GM23338 (cell line): ENCODE measurements around the gene LHFPL4. TPM values are rescaled to one million over a fixed set of nuclear protein-coding genes. Genes with fewer than 3 reads are reported as not detected.

Experiments used
- ATAC-seq: fragments of 200-7000 bp; cut with Tn5 transposase; 3 replicates; pipeline ENCODE4 v1.9.1; 2020
- DNase-seq: peaks from one replicate; pipeline ENCODE4 v3.0.0-alpha.2; 2015; ENCODE audit warnings: low spot score
- H2AFZ ChIP-seq: fragments of 200-600 bp; sonication (generic); 2 replicates; pipeline ENCODE4 v1.8.0; 2016; ENCODE audit warnings: antibody characterized with exemption, mild to moderate bottlenecking, moderate library complexity
- H3F3A ChIP-seq: fragments of 200-600 bp; sonication (generic); replicated peaks from 2 replicates; pipeline ENCODE4 v1.8.0; 2017; ENCODE audit warnings: antibody characterized with exemption, mixed run types, low read depth
- H3K27ac ChIP-seq: fragments of 200-600 bp; sonication (generic); 2 replicates; pipeline ENCODE4 v1.6.1; 2016; ENCODE audit warnings: low read depth
- H3K27me3 ChIP-seq: fragments of 200-600 bp; sonication (generic); 2 replicates; pipeline ENCODE4 v1.8.0; 2016; ENCODE audit warnings: mild to moderate bottlenecking, mixed run types, moderate library complexity; ENCODE audit not compliant: insufficient read depth
- H3K36me3 ChIP-seq: fragments of 200-600 bp; sonication (generic); 2 replicates; pipeline ENCODE4 v1.8.0; 2016; ENCODE audit warnings: mild to moderate bottlenecking; ENCODE audit not compliant: insufficient read depth
- H3K4me1 ChIP-seq: fragments of 200-600 bp; sonication (generic); 2 replicates; pipeline ENCODE4 v1.8.0; 2016; ENCODE audit warnings: mild to moderate bottlenecking, moderate library complexity; ENCODE audit not compliant: insufficient read depth
- H3K4me2 ChIP-seq: fragments of 200-600 bp; sonication (generic); 2 replicates; pipeline ENCODE4 v1.7.1; 2017; ENCODE audit warnings: mixed run types
- H3K4me3 ChIP-seq: fragments of 200-600 bp; sonication (generic); 2 replicates; pipeline ENCODE4 v1.6.1; 2016; ENCODE audit warnings: mixed run types
- H3K79me2 ChIP-seq: fragments of 200-600 bp; sonication (generic); replicated peaks from 2 replicates; pipeline ENCODE4 v1.8.0; 2017; ENCODE audit warnings: mild to moderate bottlenecking; ENCODE audit not compliant: insufficient read depth
- H3K9me2 ChIP-seq: fragments of 200-600 bp; sonication (generic); 2 replicates; pipeline ENCODE4 v1.8.0; 2017; ENCODE audit not compliant: insufficient read depth
- H4K20me1 ChIP-seq: fragments of 200-600 bp; sonication (generic); replicated peaks from 2 replicates; pipeline ENCODE4 v1.8.0; 2017; ENCODE audit warnings: mild to moderate bottlenecking; ENCODE audit not compliant: insufficient read depth
- H3K27ac Mint-ChIP-seq: 2 replicates; pipeline ENCODE4 v1.8.0; 2020; ENCODE audit warnings: inconsistent platforms, mild to moderate bottlenecking, moderate library complexity, mixed read lengths
- H3K27me3 Mint-ChIP-seq: 3 replicates; pipeline ENCODE4 v1.8.0; 2022; ENCODE audit warnings: low read depth, mild to moderate bottlenecking, moderate library complexity, mixed read lengths, inconsistent platforms; ENCODE audit not compliant: insufficient read depth, poor library complexity
- H3K36me3 Mint-ChIP-seq: 3 replicates; pipeline ENCODE4 v1.8.0; 2021; ENCODE audit warnings: low read depth, mild to moderate bottlenecking, inconsistent platforms, moderate library complexity, mixed read lengths
- H3K4me1 Mint-ChIP-seq: 3 replicates; pipeline ENCODE4 v1.8.0; 2020; ENCODE audit warnings: mild to moderate bottlenecking, inconsistent platforms, mixed read lengths
- H3K4me3 Mint-ChIP-seq: 3 replicates; pipeline ENCODE4 v1.8.0; 2021; ENCODE audit warnings: moderate library complexity, mild to moderate bottlenecking, inconsistent platforms, mixed read lengths
- H3K9me3 Mint-ChIP-seq: 3 replicates; pipeline ENCODE4 v1.8.0; 2020; ENCODE audit warnings: moderate library complexity, mild to moderate bottlenecking, inconsistent platforms, mixed read lengths
- CREB1 ChIP-seq: fragments of 250-450 bp; sonication (Bioruptor Pico); IDR thresholded peaks from 2 replicates; pipeline ENCODE4 v1.5.0; 2020; ENCODE audit warnings: low read depth, mild to moderate bottlenecking, moderate library complexity
- ETS1 ChIP-seq: IDR thresholded peaks from 2 replicates; pipeline ENCODE4 v1.6.1; 2016; ENCODE audit warnings: antibody characterized with exemption
- EZH2 ChIP-seq: fragments of 200-600 bp; sonication (generic); IDR thresholded peaks from one replicate; pipeline ENCODE4 v1.8.0; 2017; ENCODE audit warnings: antibody characterized with exemption, mild to moderate bottlenecking, low read depth; ENCODE audit not compliant: unreplicated experiment
- EZH2phosphoT487 ChIP-seq: fragments of 200-600 bp; sonication (generic); IDR thresholded peaks from one replicate; pipeline ENCODE4 v1.8.1; 2018; ENCODE audit warnings: antibody characterized with exemption; ENCODE audit not compliant: unreplicated experiment
- JUNB ChIP-seq: IDR thresholded peaks from one replicate; pipeline ENCODE4 v1.6.1; 2016; ENCODE audit warnings: antibody characterized with exemption; ENCODE audit not compliant: unreplicated experiment
- NANOG ChIP-seq: IDR thresholded peaks from 2 replicates; pipeline ENCODE4 v1.6.1; 2016; ENCODE audit warnings: antibody characterized with exemption, borderline replicate concordance
- POLR2AphosphoS5 ChIP-seq: IDR thresholded peaks from 2 replicates; pipeline ENCODE4 v1.6.1; 2016; ENCODE audit warnings: antibody characterized with exemption, low read depth
- REST ChIP-seq: IDR thresholded peaks from one replicate; pipeline ENCODE4 v1.6.1; 2018; ENCODE audit warnings: antibody characterized with exemption; ENCODE audit not compliant: unreplicated experiment
- STAT1 ChIP-seq: IDR thresholded peaks from one replicate; pipeline ENCODE4 v1.6.1; 2016; ENCODE audit warnings: antibody characterized with exemption; ENCODE audit not compliant: unreplicated experiment
- ZNF114 ChIP-seq: fragments of 250-450 bp; sonication (Bioruptor Pico); IDR thresholded peaks from 2 replicates; pipeline ENCODE4 v1.5.0; 2020; ENCODE audit warnings: mild to moderate bottlenecking, moderate library complexity
- ZNF331 ChIP-seq: fragments of 250-450 bp; sonication (Bioruptor Pico); IDR thresholded peaks from 2 replicates; pipeline ENCODE4 v1.5.0; 2020; ENCODE audit warnings: low read depth, mild to moderate bottlenecking, moderate library complexity
- polyA plus RNA-seq: library from polyadenylated mRNA; unstranded; fragments of >200 nt; fragmentation: Nextera tagmentation; extraction: Ambion mirVana; gene quantifications from 2 replicates; pipeline ENCODE4 v1.2.1, GENCODE V29; 2016
- total RNA-seq: library from RNA; depleted of rRNA; stranded (reverse); fragments of >200 nt; shearing (Covaris generic); gene quantifications from 2 replicates; pipeline ENCODE4 v1.2.3, GENCODE V29; 2014
- TF ChIP-seq, protein P1 (sequence below), 2 experiments: fragments of 200-600 bp in 1 of 2; sonication (generic) in 1 of 2; conservative IDR thresholded peaks; 2 replicates each; pipeline versions ENCODE4 v1.5.1 to v1.6.1; 2016 to 2017; ENCODE audit warnings: antibody characterized with exemption in 2 of 2, low read depth in 2 of 2, mild to moderate bottlenecking in 2 of 2, moderate library complexity in 1 of 2
- TF ChIP-seq, protein P2 (sequence below): fragments of 250-450 bp; sonication (Bioruptor Pico); IDR thresholded peaks from 2 replicates; pipeline ENCODE4 v1.5.0; 2020; ENCODE audit warnings: mild to moderate bottlenecking, moderate library complexity

Gene LHFPL4
- total and polyA plus RNA-seq, 2 experiments from 2014 or later, result 2.3 to 11.5 TPM

DNA sequence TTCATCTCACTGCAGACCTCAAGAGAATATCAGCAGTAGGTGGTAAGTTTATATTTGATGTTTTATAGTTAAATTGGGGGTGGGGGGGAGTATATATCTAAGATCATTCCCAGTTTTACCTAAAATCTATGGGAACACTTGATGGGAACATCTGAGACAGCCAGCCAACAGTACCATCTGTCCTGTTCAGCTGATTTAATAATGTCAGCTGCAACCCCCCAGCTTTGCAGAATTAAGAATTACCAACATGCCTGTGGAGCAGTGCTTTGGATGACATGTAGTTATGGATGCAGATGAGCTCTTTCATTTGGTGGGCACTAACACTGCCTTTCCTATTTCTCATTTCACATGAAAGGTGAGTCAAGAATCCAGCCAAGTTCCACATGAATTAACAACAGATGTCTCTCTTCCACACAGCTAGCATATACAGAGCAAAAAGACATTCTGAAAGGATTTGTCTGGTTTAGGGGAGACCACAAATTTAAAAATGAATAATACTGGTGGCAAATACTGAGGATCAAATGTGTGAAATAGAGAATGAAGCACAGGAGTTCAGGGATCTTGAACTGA, 80.0 kb downstream of the LHFPL4 start:
- no peaks in the 10 kb centered on the region for H3K9me2 ChIP-seq
- peaks cover 80% of the 10 kb centered on the region for H3K36me3 ChIP-seq
- no peak overlapping the region for H3K27ac ChIP-seq
- H3K4me1 ChIP-seq, result no peaks in the 10 kb centered on the region
- no peak for DNase-seq
- H3K4me3 Mint-ChIP-seq, result no peak overlapping the region
- peaks cover 87% of the 10 kb centered on the region for H3K36me3 Mint-ChIP-seq
- no peak overlapping the region for H3K4me3 ChIP-seq
- peaks cover 3% of the 10 kb centered on the region for H3K27me3 Mint-ChIP-seq
- H3F3A ChIP-seq, result peaks cover 6% of the 10 kb centered on the region
- no peaks in the 10 kb centered on the region for H3K9me3 Mint-ChIP-seq
- TF ChIP-seq REST (no peak), ETS1 (no peak), NANOG (no peak), CREB1 (no peak), EZH2phosphoT487 (no peak), JUNB (no peak), ZNF331 (CRISPR knock-in tag) (no peak), ZNF114 (CRISPR knock-in tag) (no peak), POLR2AphosphoS5 (no peak), STAT1 (no peak), EZH2 (no peak)
- TF ChIP-seq, protein P1, sequence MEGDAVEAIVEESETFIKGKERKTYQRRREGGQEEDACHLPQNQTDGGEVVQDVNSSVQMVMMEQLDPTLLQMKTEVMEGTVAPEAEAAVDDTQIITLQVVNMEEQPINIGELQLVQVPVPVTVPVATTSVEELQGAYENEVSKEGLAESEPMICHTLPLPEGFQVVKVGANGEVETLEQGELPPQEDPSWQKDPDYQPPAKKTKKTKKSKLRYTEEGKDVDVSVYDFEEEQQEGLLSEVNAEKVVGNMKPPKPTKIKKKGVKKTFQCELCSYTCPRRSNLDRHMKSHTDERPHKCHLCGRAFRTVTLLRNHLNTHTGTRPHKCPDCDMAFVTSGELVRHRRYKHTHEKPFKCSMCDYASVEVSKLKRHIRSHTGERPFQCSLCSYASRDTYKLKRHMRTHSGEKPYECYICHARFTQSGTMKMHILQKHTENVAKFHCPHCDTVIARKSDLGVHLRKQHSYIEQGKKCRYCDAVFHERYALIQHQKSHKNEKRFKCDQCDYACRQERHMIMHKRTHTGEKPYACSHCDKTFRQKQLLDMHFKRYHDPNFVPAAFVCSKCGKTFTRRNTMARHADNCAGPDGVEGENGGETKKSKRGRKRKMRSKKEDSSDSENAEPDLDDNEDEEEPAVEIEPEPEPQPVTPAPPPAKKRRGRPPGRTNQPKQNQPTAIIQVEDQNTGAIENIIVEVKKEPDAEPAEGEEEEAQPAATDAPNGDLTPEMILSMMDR (conservative IDR thresholded peaks at IDR 0.05; ENCODE audit: low read depth in 2 of 2), result no peak
- TF ChIP-seq, protein P2, sequence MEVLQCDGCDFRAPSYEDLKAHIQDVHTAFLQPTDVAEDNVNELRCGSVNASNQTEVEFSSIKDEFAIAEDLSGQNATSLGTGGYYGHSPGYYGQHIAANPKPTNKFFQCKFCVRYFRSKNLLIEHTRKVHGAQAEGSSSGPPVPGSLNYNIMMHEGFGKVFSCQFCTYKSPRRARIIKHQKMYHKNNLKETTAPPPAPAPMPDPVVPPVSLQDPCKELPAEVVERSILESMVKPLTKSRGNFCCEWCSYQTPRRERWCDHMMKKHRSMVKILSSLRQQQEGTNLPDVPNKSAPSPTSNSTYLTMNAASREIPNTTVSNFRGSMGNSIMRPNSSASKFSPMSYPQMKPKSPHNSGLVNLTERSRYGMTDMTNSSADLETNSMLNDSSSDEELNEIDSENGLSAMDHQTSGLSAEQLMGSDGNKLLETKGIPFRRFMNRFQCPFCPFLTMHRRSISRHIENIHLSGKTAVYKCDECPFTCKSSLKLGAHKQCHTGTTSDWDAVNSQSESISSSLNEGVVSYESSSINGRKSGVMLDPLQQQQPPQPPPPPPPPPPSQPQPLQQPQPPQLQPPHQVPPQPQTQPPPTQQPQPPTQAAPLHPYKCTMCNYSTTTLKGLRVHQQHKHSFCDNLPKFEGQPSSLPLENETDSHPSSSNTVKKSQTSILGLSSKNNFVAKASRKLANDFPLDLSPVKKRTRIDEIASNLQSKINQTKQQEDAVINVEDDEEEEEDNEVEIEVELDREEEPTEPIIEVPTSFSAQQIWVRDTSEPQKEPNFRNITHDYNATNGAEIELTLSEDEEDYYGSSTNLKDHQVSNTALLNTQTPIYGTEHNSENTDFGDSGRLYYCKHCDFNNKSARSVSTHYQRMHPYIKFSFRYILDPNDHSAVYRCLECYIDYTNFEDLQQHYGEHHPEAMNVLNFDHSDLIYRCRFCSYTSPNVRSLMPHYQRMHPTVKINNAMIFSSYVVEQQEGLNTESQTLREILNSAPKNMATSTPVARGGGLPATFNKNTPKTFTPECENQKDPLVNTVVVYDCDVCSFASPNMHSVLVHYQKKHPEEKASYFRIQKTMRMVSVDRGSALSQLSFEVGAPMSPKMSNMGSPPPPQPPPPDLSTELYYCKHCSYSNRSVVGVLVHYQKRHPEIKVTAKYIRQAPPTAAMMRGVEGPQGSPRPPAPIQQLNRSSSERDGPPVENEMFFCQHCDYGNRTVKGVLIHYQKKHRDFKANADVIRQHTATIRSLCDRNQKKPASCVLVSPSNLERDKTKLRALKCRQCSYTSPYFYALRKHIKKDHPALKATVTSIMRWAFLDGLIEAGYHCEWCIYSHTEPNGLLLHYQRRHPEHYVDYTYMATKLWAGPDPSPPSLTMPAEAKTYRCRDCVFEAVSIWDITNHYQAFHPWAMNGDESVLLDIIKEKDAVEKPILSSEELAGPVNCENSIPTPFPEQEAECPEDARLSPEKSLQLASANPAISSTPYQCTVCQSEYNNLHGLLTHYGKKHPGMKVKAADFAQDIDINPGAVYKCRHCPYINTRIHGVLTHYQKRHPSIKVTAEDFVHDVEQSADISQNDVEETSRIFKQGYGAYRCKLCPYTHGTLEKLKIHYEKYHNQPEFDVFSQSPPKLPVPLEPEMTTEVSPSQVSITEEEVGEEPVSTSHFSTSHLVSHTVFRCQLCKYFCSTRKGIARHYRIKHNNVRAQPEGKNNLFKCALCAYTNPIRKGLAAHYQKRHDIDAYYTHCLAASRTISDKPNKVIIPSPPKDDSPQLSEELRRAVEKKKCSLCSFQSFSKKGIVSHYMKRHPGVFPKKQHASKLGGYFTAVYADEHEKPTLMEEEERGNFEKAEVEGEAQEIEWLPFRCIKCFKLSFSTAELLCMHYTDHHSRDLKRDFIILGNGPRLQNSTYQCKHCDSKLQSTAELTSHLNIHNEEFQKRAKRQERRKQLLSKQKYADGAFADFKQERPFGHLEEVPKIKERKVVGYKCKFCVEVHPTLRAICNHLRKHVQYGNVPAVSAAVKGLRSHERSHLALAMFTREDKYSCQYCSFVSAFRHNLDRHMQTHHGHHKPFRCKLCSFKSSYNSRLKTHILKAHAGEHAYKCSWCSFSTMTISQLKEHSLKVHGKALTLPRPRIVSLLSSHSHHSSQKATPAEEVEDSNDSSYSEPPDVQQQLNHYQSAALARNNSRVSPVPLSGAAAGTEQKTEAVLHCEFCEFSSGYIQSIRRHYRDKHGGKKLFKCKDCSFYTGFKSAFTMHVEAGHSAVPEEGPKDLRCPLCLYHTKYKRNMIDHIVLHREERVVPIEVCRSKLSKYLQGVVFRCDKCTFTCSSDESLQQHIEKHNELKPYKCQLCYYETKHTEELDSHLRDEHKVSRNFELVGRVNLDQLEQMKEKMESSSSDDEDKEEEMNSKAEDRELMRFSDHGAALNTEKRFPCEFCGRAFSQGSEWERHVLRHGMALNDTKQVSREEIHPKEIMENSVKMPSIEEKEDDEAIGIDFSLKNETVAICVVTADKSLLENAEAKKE (CRISPR knock-in tag), result no peak
- H2AFZ ChIP-seq, result no peak overlapping the region
- H3K27me3 ChIP-seq, result no peaks in the 10 kb centered on the region
- peaks cover 49% of the 10 kb centered on the region for H4K20me1 ChIP-seq
- H3K4me1 Mint-ChIP-seq, result no peaks in the 10 kb centered on the region
- no peak overlapping the region for H3K4me2 ChIP-seq
- H3K27ac Mint-ChIP-seq, result no peak overlapping the region
- peaks cover 10% of the 10 kb centered on the region; the same call in 1 of the 2 replicates for H3K79me2 ChIP-seq
- no peak for ATAC-seq
